HEK293T (cell line): ENCODE measurements around the gene SSH3.

ENCODE experiments used
- ARNT ChIP-seq: fragments of 450-650 bp; IDR thresholded peaks from 2 replicates; pipeline ENCODE4 v1.6.1; 2017; ENCODE audit warnings: mild to moderate bottlenecking
- ELF4 ChIP-seq: fragments of 450-650 bp; IDR thresholded peaks from 2 replicates; pipeline ENCODE4 v1.6.1; 2017; ENCODE audit warnings: antibody characterized with exemption
- HDGF ChIP-seq: fragments of 450-650 bp; IDR thresholded peaks from 2 replicates; pipeline ENCODE4 v1.6.1; 2017; ENCODE audit warnings: antibody characterized with exemption, borderline replicate concordance
- SP1 ChIP-seq: fragments of 450-650 bp; IDR thresholded peaks from 2 replicates; pipeline ENCODE4 v1.6.1; 2017
- SUZ12 ChIP-seq: fragments of 450-650 bp; IDR thresholded peaks from 2 replicates; pipeline ENCODE4 v1.6.1; 2016; ENCODE audit warnings: mild to moderate bottlenecking
- TF ChIP-seq, protein P1 (sequence below): fragments of 450-650 bp; IDR thresholded peaks from 2 replicates; pipeline ENCODE4 v1.6.1; 2016

- TF ChIP-seq ELF4: no peak
- TF ChIP-seq SUZ12: no peak
- TF ChIP-seq SP1: no peak
- TF ChIP-seq, protein P1, sequence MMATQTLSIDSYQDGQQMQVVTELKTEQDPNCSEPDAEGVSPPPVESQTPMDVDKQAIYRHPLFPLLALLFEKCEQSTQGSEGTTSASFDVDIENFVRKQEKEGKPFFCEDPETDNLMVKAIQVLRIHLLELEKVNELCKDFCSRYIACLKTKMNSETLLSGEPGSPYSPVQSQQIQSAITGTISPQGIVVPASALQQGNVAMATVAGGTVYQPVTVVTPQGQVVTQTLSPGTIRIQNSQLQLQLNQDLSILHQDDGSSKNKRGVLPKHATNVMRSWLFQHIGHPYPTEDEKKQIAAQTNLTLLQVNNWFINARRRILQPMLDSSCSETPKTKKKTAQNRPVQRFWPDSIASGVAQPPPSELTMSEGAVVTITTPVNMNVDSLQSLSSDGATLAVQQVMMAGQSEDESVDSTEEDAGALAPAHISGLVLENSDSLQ: no peak
- no peak for TF ChIP-seq HDGF
- no peak for TF ChIP-seq ARNT
These were observed 33.9 kb downstream of the SSH3 start for GRCh38 chr11:67337257-67337656.
